IPS-NIHi7 (cell line): ENCODE data around the gene IFNA1.
"Not testable (repeated sequence)": the region's sequence is repeated elsewhere in the genome, so short reads cannot be mapped to it uniquely, and the experiment has no call there.

Experiments used
- DNase-seq: peaks from one replicate; pipeline ENCODE4 v3.0.0; 2012; ENCODE audit warnings: mixed read lengths; ENCODE audit errors: extremely low spot score

IFNA1 gene

GRCh38 chr9:21443849-21444625 lies 3.8 kb downstream of the IFNA1 start:
- DNase-seq, result no peak

- DNase-seq, result not testable (repeated sequence)
These were observed 9.1 kb downstream of the IFNA1 start for GRCh38 chr9:21449312-21449711.

- DNase-seq, result no peak
These were observed 10.6 kb downstream of the IFNA1 start for GRCh38 chr9:21450733-21451394.

- DNase-seq, result no peak
These were observed 12.4 kb downstream of the IFNA1 start for GRCh38 chr9:21452681-21453080.

- no peak for DNase-seq
These were observed 13.9 kb downstream of the IFNA1 start for GRCh38 chr9:21454149-21454548.

GRCh38 chr9:21455320-21455719 lies 15.1 kb downstream of the IFNA1 start:
- peak; percentile 64 for DNase-seq

GRCh38 chr9:21461377-21461776 lies 21.1 kb downstream of the IFNA1 start:
- DNase-seq, result no peak

GRCh38 chr9:21465138-21465537 lies 24.9 kb downstream of the IFNA1 start:
- DNase-seq, result no peak

GRCh38 chr9:21465859-21466518 lies 25.8 kb downstream of the IFNA1 start:
- peak; percentile 70 for DNase-seq

GRCh38 chr9:21470126-21470525 lies 29.9 kb downstream of the IFNA1 start:
- no peak for DNase-seq

GRCh38 chr9:21473236-21473635 lies 33.0 kb downstream of the IFNA1 start:
- no peak for DNase-seq

GRCh38 chr9:21477466-21477865 lies 37.2 kb downstream of the IFNA1 start:
- no peak for DNase-seq

GRCh38 chr9:21479152-21479702 lies 39.0 kb downstream of the IFNA1 start:
- DNase-seq, result no peak

- DNase-seq, result no peak
These were observed 41.3 kb downstream of the IFNA1 start for GRCh38 chr9:21481470-21482056.

GRCh38 chr9:21482213-21482612 lies 42.0 kb downstream of the IFNA1 start, which contains the start of gene IFNE:
Gene IFNE (minus strand): TSS chr9:21482313. CDS start chr9:21481694, 619 bp downstream.
- DNase-seq, result no peak
